ENCODE data around the gene UMAD1.
A peak's percentile ranks its signal among the peaks of the same experiment; 100 is the strongest.

The UMAD1 gene

GRCh38 chr7:7751243-7752092 lies 110.9 kb downstream of the UMAD1 start:
- H3K4me1 ChIP-seq (ENCODE audit: low read length) = peaks cover 14% of the 10 kb centered on the region
- no peak for TF ChIP-seq EZH2 (optimal IDR thresholded peaks at IDR 0.05; ENCODE audit: low read depth, low read length)
- TF ChIP-seq EZH2phosphoT487 (IDR thresholded peaks at IDR 0.05; ENCODE audit: low read length) = no peak
- TF ChIP-seq, protein P1, sequence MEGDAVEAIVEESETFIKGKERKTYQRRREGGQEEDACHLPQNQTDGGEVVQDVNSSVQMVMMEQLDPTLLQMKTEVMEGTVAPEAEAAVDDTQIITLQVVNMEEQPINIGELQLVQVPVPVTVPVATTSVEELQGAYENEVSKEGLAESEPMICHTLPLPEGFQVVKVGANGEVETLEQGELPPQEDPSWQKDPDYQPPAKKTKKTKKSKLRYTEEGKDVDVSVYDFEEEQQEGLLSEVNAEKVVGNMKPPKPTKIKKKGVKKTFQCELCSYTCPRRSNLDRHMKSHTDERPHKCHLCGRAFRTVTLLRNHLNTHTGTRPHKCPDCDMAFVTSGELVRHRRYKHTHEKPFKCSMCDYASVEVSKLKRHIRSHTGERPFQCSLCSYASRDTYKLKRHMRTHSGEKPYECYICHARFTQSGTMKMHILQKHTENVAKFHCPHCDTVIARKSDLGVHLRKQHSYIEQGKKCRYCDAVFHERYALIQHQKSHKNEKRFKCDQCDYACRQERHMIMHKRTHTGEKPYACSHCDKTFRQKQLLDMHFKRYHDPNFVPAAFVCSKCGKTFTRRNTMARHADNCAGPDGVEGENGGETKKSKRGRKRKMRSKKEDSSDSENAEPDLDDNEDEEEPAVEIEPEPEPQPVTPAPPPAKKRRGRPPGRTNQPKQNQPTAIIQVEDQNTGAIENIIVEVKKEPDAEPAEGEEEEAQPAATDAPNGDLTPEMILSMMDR (IDR thresholded peaks at IDR 0.05; ENCODE audit: low read length) = no peak; the same call in 1 of the 2 replicates
- no peaks in the 10 kb centered on the region for H3F3A ChIP-seq (ENCODE audit: insufficient read depth, low read length)
- H3K9me2 ChIP-seq (replicated peaks; ENCODE audit: insufficient read depth, low read length) = no peaks in the 10 kb centered on the region
- no peaks in the 10 kb centered on the region for H3K36me3 ChIP-seq (replicated peaks; ENCODE audit: insufficient read depth, low read length)
- no peaks in the 10 kb centered on the region for H4K20me1 ChIP-seq (ENCODE audit: insufficient read depth, low read length)
- H3K27ac ChIP-seq (ENCODE audit: low read length) = no peak overlapping the region
- H3K79me2 ChIP-seq (ENCODE audit: low read length) = no peaks in the 10 kb centered on the region
- no peak overlapping the region for H3K9ac ChIP-seq (ENCODE audit: low read length)
- H3K27me3 ChIP-seq (replicated peaks; ENCODE audit: insufficient read depth, low read length) = no peaks in the 10 kb centered on the region
- peak; percentile 46 for DNase-seq
- peak overlapping the region; percentile 56 for H3K4me2 ChIP-seq (ENCODE audit: low read depth, low read length)
- H2AFZ ChIP-seq (ENCODE audit: low read length) = no peak overlapping the region
- no peaks in the 10 kb centered on the region for H3K9me3 ChIP-seq (replicated peaks; ENCODE audit: insufficient read depth, low read length)
- H3K4me3 ChIP-seq (ENCODE audit: low read length) = peak overlapping the region; percentile 20; the same call in 1 of the 2 replicates

GRCh38 chr7:7756577-7756976 lies 116.0 kb downstream of the UMAD1 start:
- DNase-seq = no peak
- H4K20me1 ChIP-seq (ENCODE audit: insufficient read depth, low read length) = no peaks in the 10 kb centered on the region
- no peak overlapping the region for H3K27ac ChIP-seq (ENCODE audit: low read length)
- H3K9me2 ChIP-seq (replicated peaks; ENCODE audit: insufficient read depth, low read length) = no peaks in the 10 kb centered on the region
- H3K4me2 ChIP-seq (ENCODE audit: low read depth, low read length) = no peak overlapping the region
- H3K79me2 ChIP-seq (ENCODE audit: low read length) = no peaks in the 10 kb centered on the region
- no peak overlapping the region for H2AFZ ChIP-seq (ENCODE audit: low read length)
- no peaks in the 10 kb centered on the region for H3K9me3 ChIP-seq (replicated peaks; ENCODE audit: insufficient read depth, low read length)
- no peak overlapping the region for H3K4me3 ChIP-seq (ENCODE audit: low read length)
- peaks cover 2% of the 10 kb centered on the region for H3K4me1 ChIP-seq (ENCODE audit: low read length)
- no peaks in the 10 kb centered on the region for H3K36me3 ChIP-seq (replicated peaks; ENCODE audit: insufficient read depth, low read length)
- no peaks in the 10 kb centered on the region for H3K27me3 ChIP-seq (replicated peaks; ENCODE audit: insufficient read depth, low read length)
- peaks cover 3% of the 10 kb centered on the region; the same call in 1 of the 2 replicates for H3F3A ChIP-seq (ENCODE audit: insufficient read depth, low read length)
- no peak for TF ChIP-seq EZH2phosphoT487 (IDR thresholded peaks at IDR 0.05; ENCODE audit: low read length)
- no peak for TF ChIP-seq EZH2 (optimal IDR thresholded peaks at IDR 0.05; ENCODE audit: low read depth, low read length)
- TF ChIP-seq, protein P1 (IDR thresholded peaks at IDR 0.05; ENCODE audit: low read length) = no peak
- H3K9ac ChIP-seq (ENCODE audit: low read length) = no peak overlapping the region

- no peaks in the 10 kb centered on the region for H3K36me3 ChIP-seq (replicated peaks; ENCODE audit: insufficient read depth, low read length)
- no peaks in the 10 kb centered on the region for H3K9me3 ChIP-seq (replicated peaks; ENCODE audit: insufficient read depth, low read length)
- no peak overlapping the region for H2AFZ ChIP-seq (ENCODE audit: low read length)
- no peaks in the 10 kb centered on the region for H4K20me1 ChIP-seq (ENCODE audit: insufficient read depth, low read length)
- no peaks in the 10 kb centered on the region for H3K9me2 ChIP-seq (replicated peaks; ENCODE audit: insufficient read depth, low read length)
- no peak for DNase-seq
- TF ChIP-seq EZH2phosphoT487 (IDR thresholded peaks at IDR 0.05; ENCODE audit: low read length) = no peak
- no peak for TF ChIP-seq EZH2 (optimal IDR thresholded peaks at IDR 0.05; ENCODE audit: low read depth, low read length)
- TF ChIP-seq, protein P1 (IDR thresholded peaks at IDR 0.05; ENCODE audit: low read length) = no peak
- no peak overlapping the region for H3K27ac ChIP-seq (ENCODE audit: low read length)
- H3F3A ChIP-seq (ENCODE audit: insufficient read depth, low read length) = peaks cover 9% of the 10 kb centered on the region
- no peaks in the 10 kb centered on the region for H3K79me2 ChIP-seq (ENCODE audit: low read length)
- no peak overlapping the region for H3K4me2 ChIP-seq (ENCODE audit: low read depth, low read length)
- H3K4me3 ChIP-seq (ENCODE audit: low read length) = no peak overlapping the region
- H3K9ac ChIP-seq (ENCODE audit: low read length) = no peak overlapping the region
- no peaks in the 10 kb centered on the region for H3K27me3 ChIP-seq (replicated peaks; ENCODE audit: insufficient read depth, low read length)
- H3K4me1 ChIP-seq (ENCODE audit: low read length) = no peaks in the 10 kb centered on the region
These were observed 117.0 kb downstream of the UMAD1 start for GRCh38 chr7:7757576-7757975.

Measured in MM.1S (cell line).